ENCODE measurements around the gene DMRT1.

DNA sequence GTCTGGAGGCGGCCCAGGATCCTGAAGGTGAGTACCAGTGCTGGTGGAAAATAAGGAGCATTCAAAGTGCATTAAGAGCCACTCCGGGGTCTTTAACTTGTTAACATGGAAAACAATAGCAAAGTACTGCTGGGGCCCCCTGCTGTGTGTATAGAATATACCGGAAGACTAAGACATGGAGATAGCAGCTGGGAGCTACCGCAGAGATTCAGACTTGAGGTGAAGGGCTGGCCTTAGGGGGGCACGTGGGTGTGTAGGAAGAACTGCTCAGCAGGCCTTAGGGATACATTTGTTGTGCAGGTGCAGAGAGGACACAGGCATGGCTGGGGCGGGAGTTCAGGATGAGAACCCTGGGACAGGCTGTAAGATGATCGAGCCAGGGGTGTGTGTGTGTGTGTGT lies 1.2 kb upstream of the DMRT1 start:
- TF ChIP-seq FIP1L1 (IDR thresholded peaks at IDR 0.05; ENCODE audit: low read depth, low read length, poor library complexity, severe bottlenecking) = no peak
- TF ChIP-seq ZSCAN29 (IDR thresholded peaks at IDR 0.05) = no peak

All from K562 (cell line).